GM20431 (cell line): ENCODE data around the gene KATNAL1.

ENCODE experiments used
- in situ Hi-C: fragments of 300-500 bp; cut with MseI, MboI; formaldehyde crosslinking; loops from one replicate; pipeline ENCODE4 v1.15.0; 2020; ENCODE audit warnings: low sequenced_read_pairs; ENCODE audit not compliant: unreplicated experiment

KATNAL1 gene

DNA sequence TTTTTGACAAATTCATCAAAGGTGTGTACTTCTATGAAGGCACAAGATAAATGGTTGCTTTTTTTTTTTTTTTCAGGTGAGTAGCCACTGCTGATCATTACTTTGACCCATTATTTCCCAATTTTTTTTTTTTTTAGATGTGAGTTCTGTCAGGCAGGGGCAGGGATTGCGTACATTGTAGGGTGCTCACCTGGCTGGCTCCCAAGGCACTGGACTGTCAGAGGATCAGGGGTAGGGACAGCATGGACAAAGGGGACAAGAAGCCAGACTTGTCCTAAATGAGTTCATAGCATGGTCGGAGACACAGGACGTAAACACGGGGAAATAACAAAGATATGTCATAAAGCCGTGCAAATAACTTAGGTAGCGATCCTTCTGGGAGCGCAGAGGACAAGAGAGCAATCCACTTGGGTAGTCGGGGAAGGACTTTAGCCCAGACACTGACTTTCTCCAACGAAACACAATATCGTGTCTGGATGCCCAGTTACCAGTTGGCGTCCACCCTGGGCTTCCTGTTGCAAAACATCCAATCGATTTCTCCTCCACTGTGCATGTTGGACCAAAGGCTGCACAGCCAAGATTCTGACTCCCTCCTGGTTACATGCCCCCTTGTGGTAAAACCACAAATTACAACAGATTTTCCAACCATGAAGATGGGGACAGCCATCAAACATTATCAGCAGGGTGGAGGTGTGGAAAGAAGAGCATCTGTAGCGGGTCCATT, 27.5 kb upstream of the KATNAL1 start:
- in situ Hi-C loops: loop anchor here (25.0 kb wide), 1 partner anchor 198 kb away; no protein-coding TSS in a partner anchor

GRCh38 chr13:30333616-30334015, 26.3 kb upstream of the KATNAL1 start:
- in situ Hi-C loops: loop anchor here (25.0 kb wide), 1 partner anchor 196 kb away; no protein-coding TSS in a partner anchor

- in situ Hi-C loops: loop anchor here (25.0 kb wide), 1 partner anchor 195 kb away; no protein-coding TSS in a partner anchor
Observed at GRCh38 chr13:30332456-30333143, 25.2 kb upstream of the KATNAL1 start.

- in situ Hi-C loops: loop anchor here (25.0 kb wide), 1 partner anchor 194 kb away; no protein-coding TSS in a partner anchor
Observed at GRCh38 chr13:30331331-30331771, 24.0 kb upstream of the KATNAL1 start.

DNA sequence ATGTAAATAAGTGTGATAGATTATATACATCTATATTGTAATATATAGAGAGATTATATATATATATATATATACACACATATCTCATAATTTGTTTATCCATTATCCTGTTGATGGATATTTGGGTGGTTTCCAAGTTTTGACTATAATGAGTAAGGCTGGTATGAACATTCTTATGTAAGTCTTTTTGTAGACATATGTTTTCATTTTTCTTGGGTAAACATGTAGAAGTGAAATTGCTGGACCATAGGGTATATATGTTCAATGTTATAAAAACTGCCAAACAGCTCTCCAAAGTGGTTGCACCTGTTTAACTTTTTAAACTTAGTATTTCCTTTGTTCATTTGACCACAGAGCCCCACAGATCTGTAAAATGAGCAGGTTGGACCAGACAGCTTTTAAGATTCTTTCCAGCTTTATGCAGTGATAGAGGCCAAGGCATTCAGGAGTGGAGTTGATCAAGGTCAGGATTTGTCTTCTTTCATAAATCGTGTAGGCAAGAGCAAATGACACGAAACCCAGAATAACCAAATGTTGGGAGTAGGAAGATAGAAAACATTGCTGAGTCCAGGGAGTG, 21.7 kb upstream of the KATNAL1 start:
- in situ Hi-C loops: loop anchor here (25.0 kb wide), 1 partner anchor 192 kb away; no protein-coding TSS in a partner anchor

DNA sequence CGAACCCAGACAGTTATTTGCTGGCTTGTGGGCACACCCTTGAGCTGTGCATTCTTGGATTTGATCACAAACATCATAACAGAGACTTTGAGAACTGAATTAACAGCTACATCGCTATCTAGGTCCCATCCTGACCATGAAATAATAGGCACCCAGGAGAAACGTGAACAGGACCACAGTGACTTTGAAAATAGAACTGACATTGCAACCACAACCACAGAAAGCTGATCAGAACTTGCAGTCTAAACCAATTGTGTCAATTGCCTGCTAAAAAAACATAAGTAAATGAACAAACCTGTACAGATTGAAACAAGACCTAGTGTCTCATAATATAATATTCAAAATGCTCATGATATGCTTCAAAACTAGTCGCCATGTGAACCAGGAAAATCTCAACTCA, 18.3 kb upstream of the KATNAL1 start:
- in situ Hi-C loops: loop anchor here (25.0 kb wide), 1 partner anchor 188 kb away; no protein-coding TSS in a partner anchor

DNA sequence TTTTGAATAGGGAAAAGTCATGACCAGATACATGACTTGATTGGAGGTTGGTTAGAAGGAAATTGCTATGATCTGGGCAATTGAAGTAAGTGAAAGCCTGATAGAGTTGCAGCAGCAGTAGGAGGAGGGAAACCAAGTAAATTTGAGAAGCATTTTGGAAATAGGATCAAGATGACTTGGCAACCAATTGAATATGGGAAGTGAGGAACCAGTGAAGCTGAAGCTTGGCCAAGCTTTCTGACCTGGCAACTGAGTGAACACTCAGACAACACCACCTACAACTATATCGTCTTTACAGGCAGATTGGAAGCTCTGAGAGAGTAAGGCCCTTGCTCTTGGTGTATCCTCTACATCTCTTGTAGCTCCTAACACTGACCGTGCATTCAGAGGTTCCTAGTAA, 16.2 kb upstream of the KATNAL1 start:
- in situ Hi-C loops: no loop called here

- in situ Hi-C loops: no loop called here
Observed at GRCh38 chr13:30322428-30322827, 15.1 kb upstream of the KATNAL1 start.

GRCh38 chr13:30321256-30321655, 13.9 kb upstream of the KATNAL1 start:
- in situ Hi-C loops: no loop called here

DNA sequence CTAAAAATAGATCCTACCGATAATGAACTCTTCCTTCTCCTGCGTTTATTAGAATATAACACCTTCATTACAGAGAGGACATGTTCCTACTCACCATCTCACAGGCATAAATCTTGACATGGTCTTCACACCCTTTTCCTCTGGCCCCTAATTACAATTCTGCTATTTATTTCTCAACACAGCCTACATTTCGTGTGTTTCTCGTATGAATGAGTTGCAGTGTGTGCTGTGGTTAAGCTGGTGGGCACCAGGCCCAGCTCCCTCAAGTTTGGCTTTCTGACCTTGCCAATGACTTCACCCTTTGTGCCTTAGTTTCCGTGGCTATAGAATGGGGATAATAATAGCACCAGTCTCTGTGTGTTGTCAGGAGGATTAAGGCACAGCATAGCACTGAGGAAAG, 12.3 kb upstream of the KATNAL1 start:
- in situ Hi-C loops: no loop called here

DNA sequence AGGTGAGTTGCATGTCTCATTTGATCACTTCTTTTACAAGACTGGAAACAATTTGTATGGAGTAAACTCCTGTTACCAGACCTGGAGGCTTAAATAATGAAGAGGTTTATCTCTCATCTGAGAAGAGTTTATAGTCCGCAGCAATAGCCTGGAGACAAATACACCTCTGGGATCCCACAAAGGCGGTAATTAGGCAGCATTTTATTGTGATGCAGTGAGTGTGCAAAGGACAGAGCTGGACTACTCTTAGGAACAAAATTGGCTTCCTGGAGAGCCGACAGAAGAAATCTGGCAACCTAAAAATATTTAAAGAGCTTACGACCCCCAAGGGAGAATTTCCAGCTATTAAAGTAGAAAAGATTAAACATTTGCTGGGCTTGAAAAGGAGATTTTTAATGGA, 11.8 kb upstream of the KATNAL1 start:
- in situ Hi-C loops: no loop called here

GRCh38 chr13:30318026-30318425, 10.7 kb upstream of the KATNAL1 start:
- in situ Hi-C loops: no loop called here

DNA sequence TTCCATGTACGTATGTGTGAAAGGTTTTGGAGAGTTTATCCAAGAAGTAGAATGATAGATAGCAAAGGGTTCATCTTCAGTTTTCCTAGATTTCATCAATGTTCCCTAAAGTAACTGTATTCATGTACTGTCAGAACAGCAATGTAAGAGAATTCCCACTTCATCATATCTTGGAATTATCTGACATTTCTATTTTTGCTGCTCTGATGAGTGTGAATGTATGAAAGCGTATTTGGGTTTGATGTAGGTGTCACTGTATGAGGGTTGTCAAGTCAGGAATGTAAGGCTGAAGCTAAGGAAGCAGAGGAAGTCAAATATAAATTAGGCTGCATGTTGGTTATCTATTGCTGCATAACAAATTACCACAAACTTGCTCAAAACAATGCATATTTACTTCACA, 7.2 kb upstream of the KATNAL1 start:
- in situ Hi-C loops: no loop called here

GRCh38 chr13:30314069-30314468, 6.7 kb upstream of the KATNAL1 start:
- in situ Hi-C loops: no loop called here

GRCh38 chr13:30313311-30313710, 6.0 kb upstream of the KATNAL1 start:
- in situ Hi-C loops: no loop called here

DNA sequence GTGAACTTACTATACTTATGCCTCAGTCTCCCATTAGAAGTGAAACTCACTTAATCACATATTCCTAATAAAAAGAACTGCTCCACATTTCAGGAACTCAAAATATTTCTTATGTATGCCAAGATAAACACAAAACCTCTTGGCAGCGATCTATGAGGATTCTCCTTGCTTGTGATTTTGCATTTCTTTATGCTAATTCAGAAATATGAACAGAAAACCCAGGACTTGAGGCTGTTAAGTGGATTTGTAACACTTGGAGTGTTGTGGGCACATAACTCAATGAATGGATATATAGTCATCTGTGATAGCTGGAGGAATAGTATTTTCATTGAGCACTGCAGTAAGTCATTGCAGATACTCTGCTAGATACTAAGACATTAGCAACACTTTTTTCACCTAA, 5.6 kb upstream of the KATNAL1 start:
- in situ Hi-C loops: no loop called here

DNA sequence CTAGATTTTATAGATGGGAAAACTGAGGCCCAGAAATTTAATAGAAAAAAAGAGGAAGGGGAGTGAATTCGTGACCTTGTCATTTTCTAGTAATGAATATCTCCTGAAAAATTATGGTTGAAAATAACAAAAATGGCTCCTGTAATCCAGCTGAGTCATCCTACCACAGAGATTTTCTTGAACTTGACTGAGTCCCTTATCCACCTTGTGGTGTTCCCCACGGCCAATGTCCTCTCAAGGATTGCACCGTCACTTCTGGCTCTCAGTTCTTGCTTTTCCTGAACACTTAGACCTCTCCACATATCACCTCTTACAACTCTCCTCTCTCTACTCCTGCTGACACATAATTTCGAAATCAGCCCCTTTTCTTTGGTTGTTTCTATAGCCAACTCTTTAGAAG, 1.2 kb upstream of the KATNAL1 start:
- in situ Hi-C loops: no loop called here

DNA sequence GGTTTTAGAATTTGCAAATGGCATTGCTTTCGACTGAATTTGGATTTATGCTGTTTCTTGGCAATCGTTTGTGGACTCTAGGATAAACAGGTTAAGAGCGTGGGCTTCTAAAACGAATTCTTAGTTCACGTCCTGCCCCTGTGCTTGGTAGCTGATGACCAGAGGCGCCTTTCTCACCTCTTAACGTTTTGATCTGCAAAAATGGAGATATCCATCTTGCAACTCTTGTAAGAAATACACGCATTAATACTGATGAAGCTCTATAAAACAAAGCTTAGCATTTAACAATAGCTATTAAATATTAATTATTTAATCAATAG, 580 bp upstream of the KATNAL1 start:
- in situ Hi-C loops: no loop called here

- in situ Hi-C loops: no loop called here
Observed at GRCh38 chr13:30306762-30307193, 573 bp downstream of the KATNAL1 start.

- in situ Hi-C loops: no loop called here
Observed at GRCh38 chr13:30305456-30305970, 1.8 kb downstream of the KATNAL1 start.

DNA sequence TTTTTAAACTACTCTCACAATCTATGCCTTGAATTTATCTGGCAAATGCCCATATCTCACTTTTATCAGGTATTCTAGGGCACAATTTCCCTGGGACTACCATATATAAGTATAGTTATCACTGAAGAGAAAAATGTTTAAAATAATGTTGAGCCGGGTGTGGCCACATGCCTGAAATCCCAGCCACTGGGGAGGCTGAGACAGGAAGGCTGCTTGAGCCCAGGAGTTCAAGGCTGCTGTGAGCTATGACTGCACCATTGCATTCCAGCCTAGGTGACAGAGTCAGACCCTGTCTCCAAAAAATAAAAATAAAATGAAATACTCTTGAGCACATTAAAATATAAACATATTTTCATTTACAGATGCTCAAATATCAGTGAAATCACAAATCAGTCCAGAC, 4.1 kb downstream of the KATNAL1 start:
- in situ Hi-C loops: no loop called here
